A549 (cell line): Measurements from ENCODE around the gene TRIM9. TPM values are rescaled to one million over a fixed set of nuclear protein-coding genes. Genes with fewer than 3 reads are reported as not detected.

Experiments used
- ATAC-seq, 2 experiments: fragments of 200-7000 bp in 1 of 2; fragments of >200 bp in 1 of 2; cut with Nextera tagmentation in 1 of 2; cut with Tn5 transposase in 1 of 2; 3 replicates each; pipeline versions ENCODE4 v1.8.0 to v1.9.1; 2018 to 2020; ENCODE audit warnings: mild to moderate bottlenecking in 1 of 2, moderate library complexity in 1 of 2
- CTCF ChIA-PET: fragments of 300-600 bp; sonication (Branson Sonifier 250); formaldehyde crosslinking; extraction: SDS; loops from one replicate; lab custom pipeline; 2021; ENCODE audit warnings: antibody characterized with exemption, inconsistent platforms; lab: Yijun Ruan, JAX
- POLR2A ChIA-PET: fragments of 350-600 bp; formaldehyde crosslinking; extraction: SDS; loops from one replicate; lab custom pipeline; 2021; ENCODE audit warnings: antibody characterized with exemption, inconsistent platforms; lab: Yijun Ruan, JAX
- DNase-seq, 2 experiments: peaks; one replicate each; pipeline versions ENCODE4 v3.0.0 to v3.0.0-alpha.2; 2011 to 2016; ENCODE audit warnings: low read depth in 1 of 2, low spot score in 1 of 2
- FAIRE-seq: peaks from 2 replicates; lab custom pipeline; 2011; peaks lifted over from hg19 to GRCh38; lab: Jason Lieb, UNC
- H3K27ac ChIP-seq, 2 experiments: fragments of >200 bp; sonication (Bioruptor Twin); formaldehyde crosslinking; 3 replicates each; pipeline ENCODE4 v1.5.1; 2016 to 2017
- H3K4me1 ChIP-seq: fragments of >200 bp; sonication (Bioruptor Twin); formaldehyde crosslinking; 3 replicates; pipeline ENCODE4 v1.6.1; 2016
- H3K4me2 ChIP-seq: fragments of >200 bp; sonication (Bioruptor Twin); formaldehyde crosslinking; 3 replicates; pipeline ENCODE4 v1.6.1; 2016
- H3K4me3 ChIP-seq: fragments of >200 bp; sonication (Bioruptor Twin); formaldehyde crosslinking; 3 replicates; pipeline ENCODE4 v1.5.1; 2016
- H3K9me3 ChIP-seq: fragments of >200 bp; sonication (Bioruptor Twin); formaldehyde crosslinking; 3 replicates; pipeline ENCODE4 v1.6.1; 2016
- CBX2 ChIP-seq: fragments of 200-600 bp; sonication (generic); IDR thresholded peaks from 2 replicates; pipeline ENCODE4 v1.6.1; 2016; ENCODE audit warnings: low read depth, mild to moderate bottlenecking, borderline replicate concordance
- CBX8 ChIP-seq: fragments of 200-600 bp; sonication (generic); IDR thresholded peaks from 2 replicates; pipeline ENCODE4 v1.6.1; 2016
- EHMT2 ChIP-seq: fragments of 200-600 bp; sonication (generic); IDR thresholded peaks from 2 replicates; pipeline ENCODE4 v1.6.1; 2016; ENCODE audit warnings: antibody characterized with exemption, low read depth, mild to moderate bottlenecking, moderate library complexity
- ESRRA ChIP-seq: fragments of 150-350 bp; IDR thresholded peaks from 2 replicates; pipeline ENCODE4 v1.6.1; 2014; ENCODE audit warnings: mild to moderate bottlenecking, low read length, borderline replicate concordance
- FOSB ChIP-seq: fragments of 250-450 bp; sonication (Bioruptor Pico); IDR thresholded peaks from 2 replicates; pipeline ENCODE4 v1.5.0; 2020; ENCODE audit warnings: mild to moderate bottlenecking, moderate library complexity
- FOSL2 ChIP-seq, 2 experiments: fragments of 450-650 bp in 1 of 2; fragments of >200 bp in 1 of 2; sonication (Bioruptor Twin) in 1 of 2; formaldehyde crosslinking; IDR thresholded peaks; 2 replicates each; pipeline versions ENCODE4 v1.5.0 to v1.6.1; 2016 to 2020; ENCODE audit warnings: mild to moderate bottlenecking in 1 of 2, moderate library complexity in 1 of 2
- HOXA7 ChIP-seq: fragments of 250-450 bp; sonication (Bioruptor Pico); IDR thresholded peaks from 2 replicates; pipeline ENCODE4 v1.5.0; 2020; ENCODE audit warnings: mild to moderate bottlenecking, moderate library complexity
- JUNB ChIP-seq: fragments of >200 bp; sonication (Bioruptor Twin); formaldehyde crosslinking; IDR thresholded peaks from 2 replicates; pipeline ENCODE4 v1.6.1; 2016
- MAFK ChIP-seq: fragments of 450-650 bp; IDR thresholded peaks from 2 replicates; pipeline ENCODE4 v1.6.1; 2014; ENCODE audit not compliant: partially characterized antibody
- MYC ChIP-seq: IDR thresholded peaks from 2 replicates; pipeline ENCODE4 v1.6.1; 2012; ENCODE audit warnings: mild to moderate bottlenecking, inconsistent platforms, low read length, improper control_type of control experiment, borderline replicate concordance
- NR3C1 ChIP-seq: fragments of >200 bp; sonication (Bioruptor Twin); formaldehyde crosslinking; IDR thresholded peaks from 3 replicates; pipeline ENCODE4 v1.6.1; 2017
- RCOR1 ChIP-seq: fragments of 150-350 bp; IDR thresholded peaks from 2 replicates; pipeline ENCODE4 v1.6.1; 2014; ENCODE audit warnings: antibody characterized with exemption, low read length, low read depth
- ZFP36 ChIP-seq: fragments of 450-650 bp; IDR thresholded peaks from 2 replicates; pipeline ENCODE4 v1.6.1; 2014; ENCODE audit warnings: borderline replicate concordance; ENCODE audit not compliant: partially characterized antibody
- ZNF302 ChIP-seq: fragments of 250-450 bp; sonication (Bioruptor Pico); IDR thresholded peaks from 2 replicates; pipeline ENCODE4 v1.9.0; 2021; ENCODE audit warnings: inconsistent platforms, mild to moderate bottlenecking, moderate library complexity
- WGBS: methylation state at CpG from one replicate; pipeline ENCODE4 v1.1.6; 2017; ENCODE audit errors: missing lambda C conversion rate; 5-methylcytosine and 5-hydroxymethylcytosine counted together
- polyA plus RNA-seq, 4 experiments: library from polyadenylated mRNA; depleted of rRNA in 3 of 4; stranded (reverse); fragments of >200 nt; fragmentation: RNase III in 1 of 4; extraction: RNeasy Plus Mini Kit Qiagen cat#74134 plus additional on column Dnase treatment in 1 of 4; gene quantifications; 2 replicates in 3 of 4; 3 replicates in 1 of 4; pipeline ENCODE4 v1.2.3, GENCODE V29; 2011 to 2017
- TF ChIP-seq, protein P1 (sequence below): fragments of >200 bp; sonication (Bioruptor Twin); formaldehyde crosslinking; IDR thresholded peaks from 3 replicates; pipeline ENCODE4 v1.5.1; 2016
- TF ChIP-seq, protein P2 (sequence below): fragments of >200 bp; sonication (Bioruptor Twin); formaldehyde crosslinking; IDR thresholded peaks from 2 replicates; pipeline ENCODE4 v1.6.1; 2016
- TF ChIP-seq, protein P3 (sequence below): IDR thresholded peaks from 2 replicates; pipeline ENCODE4 v1.6.1; 2012
- TF ChIP-seq, protein P4 (sequence below): fragments of 250-450 bp; sonication (Bioruptor Pico); IDR thresholded peaks from 2 replicates; pipeline ENCODE4 v1.5.0; 2020; ENCODE audit warnings: low read depth, mild to moderate bottlenecking, moderate library complexity
- TF ChIP-seq, protein P5 (sequence below): fragments of 200-600 bp; sonication (generic); IDR thresholded peaks from 2 replicates; pipeline ENCODE4 v1.6.1; 2016; ENCODE audit warnings: antibody characterized with exemption, mild to moderate bottlenecking, moderate library complexity

Gene TRIM9
- polyA plus RNA-seq, 2 of the 4 experiments (the other 2 are of a cell fraction), result 5.4 to 21.2 TPM

GRCh38 chr14:51124029-51124428 is 29.1 kb upstream of the TRIM9 start:
- Histone ChIP-seq H3K9me3 (no peaks in the 10 kb centered on the region), H3K4me1 (no peaks in the 10 kb centered on the region), H3K4me3 (no peak overlapping the region), H3K27ac (no peak overlapping the region), H3K4me2 (no peak overlapping the region)
- ChIA-PET POLR2A (no interaction called here), CTCF (interaction anchor here (1.4 to 1.5 kb wide), 2 partner anchors 8 to 10 kb away, joined by 3 to 4 read pairs; no protein-coding TSS in a partner anchor)
- DNase-seq (no peak), ATAC-seq (no peak), FAIRE-seq (no peak)
- WGBS, result 89% methylated on average over 5 of the region's 5 CpGs
- TF ChIP-seq ESRRA, result no peak

GRCh38 chr14:51121096-51121495 is 26.2 kb upstream of the TRIM9 start:
- H3K4me2 ChIP-seq, result no peak overlapping the region
- ATAC-seq (no peak), FAIRE-seq (no peak), DNase-seq (no peak)
- 52% methylated on average over 3 of the region's 3 CpGs for WGBS
- POLR2A ChIA-PET, result no interaction called here
- H3K4me3 ChIP-seq, result no peak overlapping the region
- CTCF ChIA-PET, result interaction anchor here (0.7 to 1.0 kb wide), 3 partner anchors 16 to 656 kb away, joined by 3 to 5 read pairs (median 3); no protein-coding TSS in a partner anchor
- no peaks in the 10 kb centered on the region for H3K9me3 ChIP-seq
- no peaks in the 10 kb centered on the region for H3K4me1 ChIP-seq
- H3K27ac ChIP-seq, result no peak overlapping the region
- TF ChIP-seq, protein P1, sequence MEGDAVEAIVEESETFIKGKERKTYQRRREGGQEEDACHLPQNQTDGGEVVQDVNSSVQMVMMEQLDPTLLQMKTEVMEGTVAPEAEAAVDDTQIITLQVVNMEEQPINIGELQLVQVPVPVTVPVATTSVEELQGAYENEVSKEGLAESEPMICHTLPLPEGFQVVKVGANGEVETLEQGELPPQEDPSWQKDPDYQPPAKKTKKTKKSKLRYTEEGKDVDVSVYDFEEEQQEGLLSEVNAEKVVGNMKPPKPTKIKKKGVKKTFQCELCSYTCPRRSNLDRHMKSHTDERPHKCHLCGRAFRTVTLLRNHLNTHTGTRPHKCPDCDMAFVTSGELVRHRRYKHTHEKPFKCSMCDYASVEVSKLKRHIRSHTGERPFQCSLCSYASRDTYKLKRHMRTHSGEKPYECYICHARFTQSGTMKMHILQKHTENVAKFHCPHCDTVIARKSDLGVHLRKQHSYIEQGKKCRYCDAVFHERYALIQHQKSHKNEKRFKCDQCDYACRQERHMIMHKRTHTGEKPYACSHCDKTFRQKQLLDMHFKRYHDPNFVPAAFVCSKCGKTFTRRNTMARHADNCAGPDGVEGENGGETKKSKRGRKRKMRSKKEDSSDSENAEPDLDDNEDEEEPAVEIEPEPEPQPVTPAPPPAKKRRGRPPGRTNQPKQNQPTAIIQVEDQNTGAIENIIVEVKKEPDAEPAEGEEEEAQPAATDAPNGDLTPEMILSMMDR, result no peak
- TF ChIP-seq, protein P2, sequence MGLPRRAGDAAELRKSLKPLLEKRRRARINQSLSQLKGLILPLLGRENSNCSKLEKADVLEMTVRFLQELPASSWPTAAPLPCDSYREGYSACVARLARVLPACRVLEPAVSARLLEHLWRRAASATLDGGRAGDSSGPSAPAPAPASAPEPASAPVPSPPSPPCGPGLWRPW, result no peak
- TF ChIP-seq HOXA7 (CRISPR knock-in tag) (no peak), JUNB (no peak), MAFK (no peak), EHMT2 (no peak), NR3C1 (no peak), CBX2 (no peak), FOSB (no peak), FOSL2 (IDR thresholded peaks at IDR 0.05) (no peak), FOSL2 (CRISPR knock-in tag; IDR thresholded peaks at IDR 0.05) (no peak), MYC (no peak), CBX8 (no peak), ZFP36 (no peak), ZNF302 (CRISPR knock-in tag) (no peak), RCOR1 (no peak)
- TF ChIP-seq, protein P3, sequence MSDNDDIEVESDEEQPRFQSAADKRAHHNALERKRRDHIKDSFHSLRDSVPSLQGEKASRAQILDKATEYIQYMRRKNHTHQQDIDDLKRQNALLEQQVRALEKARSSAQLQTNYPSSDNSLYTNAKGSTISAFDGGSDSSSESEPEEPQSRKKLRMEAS, result no peak
- TF ChIP-seq, protein P4, sequence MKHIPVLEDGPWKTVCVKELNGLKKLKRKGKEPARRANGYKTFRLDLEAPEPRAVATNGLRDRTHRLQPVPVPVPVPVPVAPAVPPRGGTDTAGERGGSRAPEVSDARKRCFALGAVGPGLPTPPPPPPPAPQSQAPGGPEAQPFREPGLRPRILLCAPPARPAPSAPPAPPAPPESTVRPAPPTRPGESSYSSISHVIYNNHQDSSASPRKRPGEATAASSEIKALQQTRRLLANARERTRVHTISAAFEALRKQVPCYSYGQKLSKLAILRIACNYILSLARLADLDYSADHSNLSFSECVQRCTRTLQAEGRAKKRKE, result no peak
- TF ChIP-seq, protein P5, sequence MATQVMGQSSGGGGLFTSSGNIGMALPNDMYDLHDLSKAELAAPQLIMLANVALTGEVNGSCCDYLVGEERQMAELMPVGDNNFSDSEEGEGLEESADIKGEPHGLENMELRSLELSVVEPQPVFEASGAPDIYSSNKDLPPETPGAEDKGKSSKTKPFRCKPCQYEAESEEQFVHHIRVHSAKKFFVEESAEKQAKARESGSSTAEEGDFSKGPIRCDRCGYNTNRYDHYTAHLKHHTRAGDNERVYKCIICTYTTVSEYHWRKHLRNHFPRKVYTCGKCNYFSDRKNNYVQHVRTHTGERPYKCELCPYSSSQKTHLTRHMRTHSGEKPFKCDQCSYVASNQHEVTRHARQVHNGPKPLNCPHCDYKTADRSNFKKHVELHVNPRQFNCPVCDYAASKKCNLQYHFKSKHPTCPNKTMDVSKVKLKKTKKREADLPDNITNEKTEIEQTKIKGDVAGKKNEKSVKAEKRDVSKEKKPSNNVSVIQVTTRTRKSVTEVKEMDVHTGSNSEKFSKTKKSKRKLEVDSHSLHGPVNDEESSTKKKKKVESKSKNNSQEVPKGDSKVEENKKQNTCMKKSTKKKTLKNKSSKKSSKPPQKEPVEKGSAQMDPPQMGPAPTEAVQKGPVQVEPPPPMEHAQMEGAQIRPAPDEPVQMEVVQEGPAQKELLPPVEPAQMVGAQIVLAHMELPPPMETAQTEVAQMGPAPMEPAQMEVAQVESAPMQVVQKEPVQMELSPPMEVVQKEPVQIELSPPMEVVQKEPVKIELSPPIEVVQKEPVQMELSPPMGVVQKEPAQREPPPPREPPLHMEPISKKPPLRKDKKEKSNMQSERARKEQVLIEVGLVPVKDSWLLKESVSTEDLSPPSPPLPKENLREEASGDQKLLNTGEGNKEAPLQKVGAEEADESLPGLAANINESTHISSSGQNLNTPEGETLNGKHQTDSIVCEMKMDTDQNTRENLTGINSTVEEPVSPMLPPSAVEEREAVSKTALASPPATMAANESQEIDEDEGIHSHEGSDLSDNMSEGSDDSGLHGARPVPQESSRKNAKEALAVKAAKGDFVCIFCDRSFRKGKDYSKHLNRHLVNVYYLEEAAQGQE, result no peak
- TF ChIP-seq, all 56 proteins: peak for 0
